Fibroblast of mammary gland (primary cell): ENCODE data around the gene PDCD1LG2.

Experiments
- DNase-seq: peaks from one replicate; pipeline ENCODE4 v3.0.0-alpha.2; 2010; ENCODE audit warnings: low read depth
- H3K4me3 ChIP-seq: 2 replicates; pipeline ENCODE4 v1.5.1; 2011; ENCODE audit warnings: low read depth, mild to moderate bottlenecking, low read length, moderate library complexity; ENCODE audit not compliant: control insufficient read depth
- TF ChIP-seq, protein P1 (sequence below): conservative IDR thresholded peaks from 2 replicates; pipeline ENCODE4 v1.5.1; 2011; ENCODE audit warnings: low read depth, low read length, inconsistent platforms; ENCODE audit not compliant: control insufficient read depth, insufficient read depth

Gene PDCD1LG2

DNA sequence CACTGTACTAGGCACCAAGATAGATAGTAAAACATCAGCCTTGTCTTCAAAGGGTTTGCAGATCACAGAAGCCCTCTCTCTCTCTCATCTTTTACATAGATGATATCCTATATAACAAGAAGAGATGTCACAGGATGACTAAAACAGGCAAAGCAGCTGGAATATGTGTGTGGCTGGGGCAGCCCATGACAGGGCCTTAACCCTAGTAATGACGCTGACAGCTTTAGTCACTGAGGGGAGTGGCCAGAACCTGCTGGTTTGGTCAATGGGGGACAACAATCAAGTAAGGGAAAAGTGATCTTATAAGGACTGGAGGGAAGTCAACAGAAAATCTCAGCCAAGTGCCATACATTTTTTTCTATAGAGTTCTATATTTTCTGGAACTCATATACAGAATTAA, 76.7 kb downstream of the PDCD1LG2 start:
- no peak overlapping the region for H3K4me3 ChIP-seq
- TF ChIP-seq, protein P1, sequence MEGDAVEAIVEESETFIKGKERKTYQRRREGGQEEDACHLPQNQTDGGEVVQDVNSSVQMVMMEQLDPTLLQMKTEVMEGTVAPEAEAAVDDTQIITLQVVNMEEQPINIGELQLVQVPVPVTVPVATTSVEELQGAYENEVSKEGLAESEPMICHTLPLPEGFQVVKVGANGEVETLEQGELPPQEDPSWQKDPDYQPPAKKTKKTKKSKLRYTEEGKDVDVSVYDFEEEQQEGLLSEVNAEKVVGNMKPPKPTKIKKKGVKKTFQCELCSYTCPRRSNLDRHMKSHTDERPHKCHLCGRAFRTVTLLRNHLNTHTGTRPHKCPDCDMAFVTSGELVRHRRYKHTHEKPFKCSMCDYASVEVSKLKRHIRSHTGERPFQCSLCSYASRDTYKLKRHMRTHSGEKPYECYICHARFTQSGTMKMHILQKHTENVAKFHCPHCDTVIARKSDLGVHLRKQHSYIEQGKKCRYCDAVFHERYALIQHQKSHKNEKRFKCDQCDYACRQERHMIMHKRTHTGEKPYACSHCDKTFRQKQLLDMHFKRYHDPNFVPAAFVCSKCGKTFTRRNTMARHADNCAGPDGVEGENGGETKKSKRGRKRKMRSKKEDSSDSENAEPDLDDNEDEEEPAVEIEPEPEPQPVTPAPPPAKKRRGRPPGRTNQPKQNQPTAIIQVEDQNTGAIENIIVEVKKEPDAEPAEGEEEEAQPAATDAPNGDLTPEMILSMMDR = no peak
- DNase-seq = peak; percentile 78

DNA sequence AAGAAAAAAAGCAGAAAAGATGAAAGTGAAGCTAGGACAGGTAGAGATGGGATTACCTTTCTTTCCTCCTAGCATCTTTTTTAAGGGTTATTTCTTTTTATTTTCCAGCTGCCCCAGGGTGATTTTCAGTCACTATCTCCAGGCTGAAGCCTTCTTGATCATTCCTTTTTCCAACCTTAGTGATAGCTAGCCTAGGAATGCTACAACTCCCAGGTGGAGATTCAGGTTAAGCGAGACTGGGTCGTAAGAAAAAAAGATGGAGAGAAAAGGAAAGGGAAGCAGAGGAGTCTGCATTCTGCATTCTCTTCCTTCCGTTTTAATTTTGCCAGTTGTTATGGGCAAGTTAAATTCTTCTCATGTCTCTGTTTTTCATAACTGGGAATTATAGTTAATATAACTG, 81.9 kb downstream of the PDCD1LG2 start:
- no peak overlapping the region for H3K4me3 ChIP-seq
- DNase-seq = no peak
- TF ChIP-seq, protein P1 = no peak

DNA sequence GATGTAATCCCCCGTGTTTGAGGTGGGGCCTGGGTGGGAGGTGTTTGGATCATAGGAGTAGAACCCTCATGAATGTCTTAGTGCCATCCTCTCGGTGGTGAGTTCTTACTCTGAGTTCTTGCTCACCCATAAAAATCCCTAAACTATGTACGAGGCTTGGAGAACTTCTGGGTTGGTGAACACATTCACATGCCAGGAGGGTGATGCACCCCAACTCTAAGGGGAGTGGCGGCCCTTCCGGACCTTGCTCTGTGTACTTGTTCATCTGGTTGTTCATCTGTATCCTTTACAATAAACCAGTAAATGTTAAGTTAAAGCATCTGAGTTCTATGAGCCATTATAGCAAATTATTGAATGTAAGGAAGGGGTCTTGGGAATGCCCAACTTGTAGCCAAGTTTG, 82.6 kb downstream of the PDCD1LG2 start:
- DNase-seq = no peak
- TF ChIP-seq, protein P1 = no peak
- H3K4me3 ChIP-seq = no peak overlapping the region

DNA sequence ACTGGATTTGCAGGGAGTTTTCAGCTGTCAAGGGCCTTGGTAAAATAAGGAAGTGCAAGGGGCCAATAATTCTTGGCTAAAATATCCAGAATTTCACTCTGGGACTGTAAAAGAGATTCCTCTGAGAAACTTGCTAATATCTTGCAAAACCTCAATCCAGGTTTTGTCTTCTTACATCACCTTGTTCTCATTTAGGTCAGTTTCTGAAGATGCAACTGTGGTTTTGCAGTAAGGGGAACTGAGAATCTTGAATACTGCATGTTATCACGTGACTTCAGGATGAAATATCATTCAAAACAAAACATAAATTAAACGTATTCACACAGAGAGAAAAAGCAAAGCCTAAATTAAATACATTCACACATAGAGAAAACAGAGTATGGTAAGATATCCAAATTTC, 83.6 kb downstream of the PDCD1LG2 start:
- no peak for DNase-seq
- TF ChIP-seq, protein P1 = no peak
- no peak overlapping the region for H3K4me3 ChIP-seq

DNA sequence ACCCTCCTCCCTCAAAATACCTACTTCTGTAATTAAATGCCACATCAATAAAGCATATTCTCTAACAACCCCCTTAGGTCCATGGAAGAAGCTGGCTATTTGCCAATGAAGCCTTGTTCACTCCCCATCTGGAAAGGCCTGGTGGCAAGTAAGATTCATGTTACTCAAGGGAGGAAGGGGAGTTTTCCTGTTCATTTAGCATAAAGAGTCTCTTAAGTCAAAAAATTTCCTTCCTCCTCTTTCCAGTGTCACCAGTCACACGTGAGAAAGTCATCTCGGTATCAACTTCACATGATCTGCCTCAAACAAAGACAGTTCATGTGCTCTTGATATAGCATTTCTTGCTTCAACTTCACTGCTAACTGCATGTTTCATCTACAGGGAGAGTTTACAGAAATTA, 85.8 kb downstream of the PDCD1LG2 start:
- TF ChIP-seq, protein P1 = no peak

DNA sequence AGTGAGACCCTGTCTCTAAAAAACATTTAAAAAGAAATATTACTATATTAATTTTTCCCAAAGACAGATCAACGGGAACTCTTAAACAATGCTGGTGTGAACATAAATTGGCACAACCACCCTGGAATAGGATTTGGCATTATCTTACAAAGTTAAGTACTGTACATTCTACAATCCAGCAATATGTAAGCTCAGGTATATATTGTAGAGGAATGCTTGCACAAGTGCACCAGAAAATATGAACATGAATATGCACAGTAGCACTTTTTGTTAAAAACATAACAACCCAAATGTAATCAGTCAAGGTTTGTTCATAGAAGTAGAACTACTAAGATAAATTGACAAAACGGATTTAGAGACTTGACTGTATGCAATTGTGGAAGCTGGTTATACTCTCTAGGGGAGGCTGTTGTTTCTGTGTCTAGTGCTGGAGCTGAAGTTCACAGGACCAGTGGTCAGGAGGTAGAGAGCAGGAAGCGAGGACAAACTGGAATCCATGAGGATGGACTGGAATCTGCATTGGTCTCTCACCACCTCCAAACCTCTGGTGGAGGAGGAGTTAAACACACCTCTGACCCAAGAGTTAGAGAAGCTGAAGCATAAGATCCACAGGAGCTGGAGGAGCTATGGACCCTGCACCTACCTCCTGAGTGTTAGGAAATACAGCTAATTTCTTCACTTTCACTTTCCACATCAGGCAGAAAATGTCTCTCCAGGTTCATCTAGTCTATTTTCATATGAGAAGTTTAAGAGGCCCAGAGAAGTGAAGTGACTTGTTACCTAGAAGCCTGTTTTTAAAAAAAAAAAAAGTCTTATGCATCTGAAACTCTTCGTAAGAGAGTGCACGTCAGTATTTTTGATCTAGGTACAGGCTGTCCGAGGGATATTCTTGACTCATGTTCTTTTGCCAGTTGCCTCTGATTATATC, 98.2 kb downstream of the PDCD1LG2 start:
- peak overlapping the region; percentile 42 for H3K4me3 ChIP-seq
- TF ChIP-seq, protein P1 = peak; percentile 4
- DNase-seq = peak; percentile 69

More for the DNA sequence above, 85.8 kb downstream of the PDCD1LG2 start:
- H3K4me3 ChIP-seq = no peak overlapping the region
- no peak for DNase-seq

DNA sequence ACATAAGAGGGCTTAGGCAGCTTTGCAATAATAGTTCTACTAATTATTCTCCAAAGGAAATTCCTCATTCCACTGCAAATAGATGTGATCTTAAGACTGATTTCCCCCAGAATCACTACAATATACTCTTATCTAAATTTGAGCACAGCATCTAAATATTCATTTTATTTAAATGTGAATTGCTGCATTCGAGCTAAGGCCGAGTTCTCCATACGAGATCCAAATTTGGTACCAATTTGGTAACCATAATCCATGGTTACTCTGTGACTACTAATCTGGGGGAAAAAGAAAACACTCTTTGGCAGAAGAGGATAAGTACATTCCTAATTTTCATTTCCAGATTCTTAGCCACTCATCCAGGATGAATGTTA, 98.9 kb downstream of the PDCD1LG2 start:
- DNase-seq = peak; percentile 4
- TF ChIP-seq, protein P1 = no peak
- peak overlapping the region; percentile 42 for H3K4me3 ChIP-seq
